Right lobe of liver (tissue), 4 donors: ENCODE measurements around the gene MAST4.

ENCODE experiments used
- POLR2A ChIP-seq: fragments of 450-650 bp; IDR thresholded peaks from one replicate; pipeline ENCODE4 v1.6.1; 2017; ENCODE audit warnings: antibody characterized with exemption, mild to moderate bottlenecking
- TF ChIP-seq, protein P1 (sequence below), 4 donors: fragments of 200-600 bp in 3 of 4; fragments of 450-650 bp in 1 of 4; IDR thresholded peaks; one replicate each; pipeline versions ENCODE4 v1.5.1 to v1.8.0; 2016 to 2022; ENCODE audit warnings: antibody characterized with exemption in 4 of 4, mild to moderate bottlenecking in 2 of 4
- donor health status: DM: no; HTN: no; CAD: no.
- donor health status: DM: no; HTN: no; CAD: no.
- donor health status: DM: no; HTN: yes; CAD: no.

DNA sequence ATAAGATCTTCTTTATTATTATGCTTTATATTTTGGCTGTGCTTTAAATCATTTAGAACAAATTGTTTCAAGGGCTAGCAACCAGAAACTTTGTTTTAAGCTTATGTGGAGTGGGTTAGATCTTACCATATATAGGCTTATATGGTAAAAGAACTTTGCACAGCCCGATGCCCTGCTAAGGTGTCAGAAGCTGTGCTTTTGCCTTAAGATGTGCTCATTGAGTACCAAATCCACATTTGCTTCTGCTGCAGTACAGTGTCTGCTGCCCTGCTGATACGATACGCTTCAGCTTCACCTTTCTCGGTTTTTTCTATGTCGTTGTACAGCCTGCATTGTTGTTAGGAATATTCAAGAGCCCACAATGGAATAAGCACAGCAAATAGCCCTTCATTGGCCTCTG, 565.6 kb downstream of the MAST4 start:
- TF ChIP-seq, protein P1, sequence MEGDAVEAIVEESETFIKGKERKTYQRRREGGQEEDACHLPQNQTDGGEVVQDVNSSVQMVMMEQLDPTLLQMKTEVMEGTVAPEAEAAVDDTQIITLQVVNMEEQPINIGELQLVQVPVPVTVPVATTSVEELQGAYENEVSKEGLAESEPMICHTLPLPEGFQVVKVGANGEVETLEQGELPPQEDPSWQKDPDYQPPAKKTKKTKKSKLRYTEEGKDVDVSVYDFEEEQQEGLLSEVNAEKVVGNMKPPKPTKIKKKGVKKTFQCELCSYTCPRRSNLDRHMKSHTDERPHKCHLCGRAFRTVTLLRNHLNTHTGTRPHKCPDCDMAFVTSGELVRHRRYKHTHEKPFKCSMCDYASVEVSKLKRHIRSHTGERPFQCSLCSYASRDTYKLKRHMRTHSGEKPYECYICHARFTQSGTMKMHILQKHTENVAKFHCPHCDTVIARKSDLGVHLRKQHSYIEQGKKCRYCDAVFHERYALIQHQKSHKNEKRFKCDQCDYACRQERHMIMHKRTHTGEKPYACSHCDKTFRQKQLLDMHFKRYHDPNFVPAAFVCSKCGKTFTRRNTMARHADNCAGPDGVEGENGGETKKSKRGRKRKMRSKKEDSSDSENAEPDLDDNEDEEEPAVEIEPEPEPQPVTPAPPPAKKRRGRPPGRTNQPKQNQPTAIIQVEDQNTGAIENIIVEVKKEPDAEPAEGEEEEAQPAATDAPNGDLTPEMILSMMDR (IDR thresholded peaks at IDR 0.05), result no peak
- no peak for TF ChIP-seq POLR2A
